Left ventricle myocardium inferior (tissue), 1 donor: ENCODE data around the gene SPRED2. TPM values are rescaled to one million over a fixed set of nuclear protein-coding genes. Genes with fewer than 3 reads are reported as not detected.

Experiments used
- DNase-seq: peaks from one replicate; pipeline ENCODE4 v3.0.0-alpha.2; 2020
- H3K27ac ChIP-seq: fragments of 200-600 bp; replicated peaks from 2 replicates; pipeline ENCODE4 v1.8.0; 2021
- H3K27me3 ChIP-seq: fragments of 200-600 bp; 2 replicates; pipeline ENCODE4 v1.8.0; 2021; ENCODE audit warnings: low read depth
- H3K36me3 ChIP-seq: fragments of 200-600 bp; 2 replicates; pipeline ENCODE4 v1.8.0; 2021
- H3K4me1 ChIP-seq: fragments of 200-600 bp; 2 replicates; pipeline ENCODE4 v1.8.0; 2021
- H3K4me3 ChIP-seq: fragments of 200-600 bp; 2 replicates; pipeline ENCODE4 v1.8.0; 2021; ENCODE audit warnings: mild to moderate bottlenecking, moderate library complexity
- H3K9me3 ChIP-seq: fragments of 200-600 bp; replicated peaks from 2 replicates; pipeline ENCODE4 v1.8.0; 2021
- intact Hi-C: fragments of 100-400 bp; cut with micrococcal nuclease; formaldehyde crosslinking; loops from one replicate; pipeline ENCODE4 v1.11.0; 2022
- total RNA-seq: library from RNA; stranded (reverse); fragmentation: NEBNext Ultra II Directional; extraction: Animal tissue kit (Norgen Biotek cat#: 25700); gene quantifications from one replicate; pipeline ENCODE4 v1.2.1, GENCODE V29; 2021
- TF ChIP-seq, protein P1 (sequence below): fragments of 200-600 bp; IDR thresholded peaks from 2 replicates; pipeline ENCODE4 v1.8.0; 2021; ENCODE audit warnings: antibody characterized with exemption, mild to moderate bottlenecking, borderline replicate concordance
- donor health status: DM: no; HTN: yes; CAD: no; lungs with severe emphysema.

SPRED2 gene
- total RNA-seq, 1 donor from 2014 or later, result 18.9 TPM

DNA sequence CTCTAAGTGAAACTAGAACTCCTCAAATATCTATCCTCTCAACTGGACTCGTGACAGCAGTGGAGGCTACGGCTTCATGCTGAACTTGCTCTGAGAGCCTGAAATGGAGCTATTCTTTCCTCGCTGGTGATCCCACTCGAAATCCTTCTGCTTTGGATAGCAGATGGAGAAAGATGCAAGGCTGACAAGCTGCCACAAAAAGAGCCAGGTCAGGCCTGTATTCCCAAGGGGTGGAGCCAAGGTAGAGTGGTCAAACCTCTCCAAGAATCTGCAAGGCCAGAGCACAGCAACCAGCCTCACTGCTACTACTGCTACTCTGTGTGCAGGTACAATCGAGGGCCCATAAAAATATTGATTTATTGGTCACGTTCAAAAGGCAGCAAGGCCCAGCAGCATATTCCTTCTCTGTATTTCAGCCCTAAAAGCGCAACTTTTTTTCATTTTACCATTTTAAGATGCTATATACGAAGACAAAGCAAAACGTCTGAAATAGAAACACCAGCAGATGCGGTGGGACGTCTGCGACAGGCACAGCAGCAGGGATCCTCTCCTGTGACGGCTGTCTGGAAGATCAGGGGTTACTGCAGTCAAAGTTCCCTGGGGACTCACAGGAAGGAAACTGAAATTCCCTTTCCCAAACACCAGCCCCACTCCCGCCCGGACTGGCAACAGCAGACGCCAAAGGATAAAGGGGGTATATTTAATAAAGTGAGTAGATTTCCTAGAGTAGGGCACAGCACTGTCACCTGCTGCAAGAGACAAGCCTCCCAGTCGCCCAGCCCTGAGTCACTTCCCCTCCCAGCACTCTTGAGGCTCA is 2.4 kb downstream of the SPRED2 start:
- DNase-seq, result peak; percentile 33
- intact Hi-C loops, result loop anchor here (10.0 kb wide), 1 partner anchor 155 kb away; no protein-coding TSS in a partner anchor
- Histone ChIP-seq H3K27me3 (no peaks in the 10 kb centered on the region), H3K9me3 (no peaks in the 10 kb centered on the region), H3K4me1 (peaks cover 71% of the 10 kb centered on the region), H3K27ac (peak overlapping the region; percentile 95), H3K36me3 (no peaks in the 10 kb centered on the region), H3K4me3 (peak overlapping the region; percentile 97)
- TF ChIP-seq, protein P1, sequence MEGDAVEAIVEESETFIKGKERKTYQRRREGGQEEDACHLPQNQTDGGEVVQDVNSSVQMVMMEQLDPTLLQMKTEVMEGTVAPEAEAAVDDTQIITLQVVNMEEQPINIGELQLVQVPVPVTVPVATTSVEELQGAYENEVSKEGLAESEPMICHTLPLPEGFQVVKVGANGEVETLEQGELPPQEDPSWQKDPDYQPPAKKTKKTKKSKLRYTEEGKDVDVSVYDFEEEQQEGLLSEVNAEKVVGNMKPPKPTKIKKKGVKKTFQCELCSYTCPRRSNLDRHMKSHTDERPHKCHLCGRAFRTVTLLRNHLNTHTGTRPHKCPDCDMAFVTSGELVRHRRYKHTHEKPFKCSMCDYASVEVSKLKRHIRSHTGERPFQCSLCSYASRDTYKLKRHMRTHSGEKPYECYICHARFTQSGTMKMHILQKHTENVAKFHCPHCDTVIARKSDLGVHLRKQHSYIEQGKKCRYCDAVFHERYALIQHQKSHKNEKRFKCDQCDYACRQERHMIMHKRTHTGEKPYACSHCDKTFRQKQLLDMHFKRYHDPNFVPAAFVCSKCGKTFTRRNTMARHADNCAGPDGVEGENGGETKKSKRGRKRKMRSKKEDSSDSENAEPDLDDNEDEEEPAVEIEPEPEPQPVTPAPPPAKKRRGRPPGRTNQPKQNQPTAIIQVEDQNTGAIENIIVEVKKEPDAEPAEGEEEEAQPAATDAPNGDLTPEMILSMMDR, result no peak

DNA sequence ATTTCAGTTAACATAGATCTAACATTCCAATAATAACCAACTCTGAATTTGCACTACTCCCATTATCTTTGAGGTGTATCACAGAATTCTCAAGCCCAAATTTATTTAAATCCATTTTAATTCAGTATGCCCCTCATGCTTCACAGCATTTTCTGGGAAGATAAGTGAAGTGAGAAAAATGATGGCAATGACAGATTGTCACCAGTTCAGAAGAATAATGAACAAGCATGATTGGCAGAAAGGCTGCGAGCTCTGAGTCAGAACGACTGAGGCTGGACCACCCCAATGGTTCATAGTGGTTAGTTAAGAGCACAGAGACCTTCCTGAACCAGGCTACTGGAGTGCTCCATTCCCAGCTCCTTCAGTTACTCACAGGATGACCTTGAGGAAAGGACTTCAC is 4.9 kb downstream of the SPRED2 start:
- H3K27me3 ChIP-seq, result no peaks in the 10 kb centered on the region
- intact Hi-C loops, result no loop called here
- no peaks in the 10 kb centered on the region for H3K9me3 ChIP-seq
- TF ChIP-seq, protein P1, result no peak
- no peaks in the 10 kb centered on the region for H3K36me3 ChIP-seq
- no peak overlapping the region for H3K27ac ChIP-seq
- DNase-seq, result no peak
- peaks cover 71% of the 10 kb centered on the region for H3K4me1 ChIP-seq
- H3K4me3 ChIP-seq, result no peak overlapping the region

DNA sequence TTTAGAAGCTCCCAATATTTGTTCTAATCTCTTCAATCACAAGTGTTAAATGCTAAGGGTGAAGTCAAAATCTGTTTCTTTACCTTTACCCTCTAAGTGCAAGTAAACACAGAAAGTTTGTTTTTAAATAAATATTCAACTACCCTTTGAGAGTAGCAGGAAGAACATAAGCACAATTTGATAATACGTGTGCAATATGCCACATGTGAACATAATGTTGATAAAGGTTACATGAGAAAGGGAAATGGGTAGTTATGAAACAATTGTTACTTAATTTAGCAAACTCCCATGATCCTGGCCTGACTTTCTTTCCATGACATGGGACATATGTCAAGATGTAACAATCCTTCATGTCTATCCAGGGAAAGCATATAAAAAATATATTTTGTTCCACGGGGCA is 7.1 kb downstream of the SPRED2 start:
- Histone ChIP-seq H3K27ac (no peak overlapping the region), H3K4me1 (peaks cover 73% of the 10 kb centered on the region), H3K9me3 (no peaks in the 10 kb centered on the region), H3K36me3 (no peaks in the 10 kb centered on the region), H3K4me3 (no peak overlapping the region), H3K27me3 (no peaks in the 10 kb centered on the region)
- TF ChIP-seq, protein P1, result no peak
- DNase-seq, result no peak
- intact Hi-C loops, result no loop called here

DNA sequence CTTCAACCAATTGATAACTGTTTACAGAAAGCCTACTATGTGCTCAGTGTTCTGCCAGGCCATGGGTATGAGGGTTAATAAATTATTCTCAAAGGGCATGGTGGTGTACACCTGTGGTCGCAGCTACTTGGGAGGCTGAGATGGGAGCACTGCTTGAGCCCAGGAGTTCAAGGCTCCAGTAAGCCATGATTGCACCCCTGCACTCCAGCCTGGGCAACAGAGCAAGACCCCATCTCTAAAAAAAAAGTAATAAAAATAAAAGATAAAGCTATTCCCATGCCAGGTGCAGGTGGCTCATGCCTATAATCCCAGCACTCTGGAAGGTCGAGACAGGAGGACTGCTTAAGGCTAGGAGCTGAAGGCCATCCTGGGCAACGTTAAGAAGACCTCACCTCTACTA is 8.0 kb downstream of the SPRED2 start:
- Histone ChIP-seq H3K4me1 (peaks cover 72% of the 10 kb centered on the region), H3K4me3 (no peak overlapping the region)
- intact Hi-C loops, result loop anchor here (5.0 kb wide), 1 partner anchor 42 kb away; no protein-coding TSS in a partner anchor

DNA sequence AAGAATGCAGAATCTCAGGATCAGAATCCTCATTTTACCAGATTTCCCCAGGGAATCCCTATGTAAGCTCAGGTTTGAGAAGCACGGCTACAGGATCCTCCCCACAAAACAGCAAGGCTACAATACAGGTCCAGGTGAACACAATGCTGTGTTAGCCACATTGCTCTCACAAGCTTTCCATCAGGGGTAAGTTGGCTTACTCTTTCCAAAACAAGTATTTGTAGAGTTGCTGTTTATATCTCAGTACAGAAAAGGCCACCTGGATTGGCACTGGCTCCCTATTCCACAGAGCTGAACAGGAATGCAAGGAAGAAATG is 11.0 kb downstream of the SPRED2 start:
- DNase-seq, result no peak
- Histone ChIP-seq H3K27ac (peak overlapping the region; percentile 43), H3K4me3 (no peak overlapping the region), H3K36me3 (no peaks in the 10 kb centered on the region), H3K9me3 (no peaks in the 10 kb centered on the region), H3K27me3 (no peaks in the 10 kb centered on the region), H3K4me1 (peaks cover 76% of the 10 kb centered on the region)
- TF ChIP-seq, protein P1, result no peak
- intact Hi-C loops, result loop anchor here (5.0 kb wide), 1 partner anchor 39 kb away; no protein-coding TSS in a partner anchor

More for the DNA sequence above, 8.0 kb downstream of the SPRED2 start:
- Histone ChIP-seq H3K36me3 (no peaks in the 10 kb centered on the region), H3K9me3 (no peaks in the 10 kb centered on the region), H3K27ac (no peak overlapping the region), H3K27me3 (no peaks in the 10 kb centered on the region)
- TF ChIP-seq, protein P1, result no peak
- no peak for DNase-seq
